Stimulated activated memory B cell treated with anti-CD40 and anti-IgM and Interleukin-4, amounts not matched to agents 10 μg/mL and 1 μg/mL and 100 μg/mL, for 72 hours (primary cell): ENCODE measurements around the gene DMXL1.
"Not testable (repeated sequence)": the region's sequence is repeated elsewhere in the genome, so short reads cannot be mapped to it uniquely, and the experiment has no call there.

Experiments used
- ATAC-seq: fragments of 150-1000 bp; cut with Tn5 transposase; 2 replicates; pipeline ENCODE4 v1.10.0; 2021
- H3K27ac Mint-ChIP-seq: one replicate; pipeline ENCODE4 v1.8.0; 2022; ENCODE audit warnings: mild to moderate bottlenecking, mixed read lengths
- H3K27me3 Mint-ChIP-seq: one replicate; pipeline ENCODE4 v1.8.0; 2022; ENCODE audit warnings: mixed read lengths
- H3K36me3 Mint-ChIP-seq: one replicate; pipeline ENCODE4 v1.8.0; 2022; ENCODE audit warnings: mixed read lengths
- H3K4me1 Mint-ChIP-seq: one replicate; pipeline ENCODE4 v1.8.0; 2022; ENCODE audit warnings: mixed read lengths
- H3K4me3 Mint-ChIP-seq: one replicate; pipeline ENCODE4 v1.8.0; 2022; ENCODE audit warnings: mild to moderate bottlenecking, moderate library complexity, mixed read lengths
- H3K9me3 Mint-ChIP-seq: one replicate; pipeline ENCODE4 v1.8.0; 2022; ENCODE audit warnings: mixed read lengths

Gene DMXL1

GRCh38 chr5:119078861-119079260, 8.0 kb downstream of the DMXL1 start:
- Mint-ChIP-seq H3K9me3 (no peaks in the 10 kb centered on the region), H3K36me3 (peaks cover 37% of the 10 kb centered on the region), H3K27me3 (no peaks in the 10 kb centered on the region), H3K27ac (peak overlapping the region; percentile 74), H3K4me3 (peak overlapping the region; percentile 2), H3K4me1 (peaks cover 69% of the 10 kb centered on the region)
- ATAC-seq: no peak

GRCh38 chr5:119079318-119079921, 8.5 kb downstream of the DMXL1 start:
- H3K4me1 Mint-ChIP-seq: peaks cover 68% of the 10 kb centered on the region
- no peaks in the 10 kb centered on the region for H3K9me3 Mint-ChIP-seq
- peak overlapping the region; percentile 74 for H3K27ac Mint-ChIP-seq
- ATAC-seq: peak; percentile 58
- H3K36me3 Mint-ChIP-seq: peaks cover 32% of the 10 kb centered on the region
- no peaks in the 10 kb centered on the region for H3K27me3 Mint-ChIP-seq
- H3K4me3 Mint-ChIP-seq: peak overlapping the region; percentile 2

GRCh38 chr5:119080936-119081335, 10.0 kb downstream of the DMXL1 start:
- Mint-ChIP-seq H3K4me1 (peaks cover 72% of the 10 kb centered on the region), H3K9me3 (peaks cover 2% of the 10 kb centered on the region), H3K36me3 (peaks cover 41% of the 10 kb centered on the region), H3K27me3 (no peaks in the 10 kb centered on the region), H3K27ac (peak overlapping the region; percentile 74), H3K4me3 (no peak overlapping the region)
- ATAC-seq: no peak

GRCh38 chr5:119082691-119083090, 11.8 kb downstream of the DMXL1 start:
- peak overlapping the region; percentile 77 for H3K27ac Mint-ChIP-seq
- ATAC-seq: no peak
- peaks cover 6% of the 10 kb centered on the region for H3K9me3 Mint-ChIP-seq
- H3K27me3 Mint-ChIP-seq: no peaks in the 10 kb centered on the region
- H3K4me1 Mint-ChIP-seq: peaks cover 83% of the 10 kb centered on the region
- H3K4me3 Mint-ChIP-seq: no peak overlapping the region
- peaks cover 51% of the 10 kb centered on the region for H3K36me3 Mint-ChIP-seq

GRCh38 chr5:119083679-119084078, 12.8 kb downstream of the DMXL1 start:
- H3K4me1 Mint-ChIP-seq: peaks cover 87% of the 10 kb centered on the region
- ATAC-seq: peak; percentile 83
- H3K9me3 Mint-ChIP-seq: peaks cover 6% of the 10 kb centered on the region
- no peak overlapping the region for H3K4me3 Mint-ChIP-seq
- H3K36me3 Mint-ChIP-seq: peaks cover 51% of the 10 kb centered on the region
- H3K27ac Mint-ChIP-seq: peak overlapping the region; percentile 77
- H3K27me3 Mint-ChIP-seq: no peaks in the 10 kb centered on the region

- peaks cover 6% of the 10 kb centered on the region for H3K9me3 Mint-ChIP-seq
- no peaks in the 10 kb centered on the region for H3K27me3 Mint-ChIP-seq
- no peak overlapping the region for H3K4me3 Mint-ChIP-seq
- peaks cover 57% of the 10 kb centered on the region for H3K4me1 Mint-ChIP-seq
- H3K36me3 Mint-ChIP-seq: peaks cover 46% of the 10 kb centered on the region
- no peak for ATAC-seq
- H3K27ac Mint-ChIP-seq: no peak overlapping the region
Measured at GRCh38 chr5:119088438-119088837, 17.6 kb downstream of the DMXL1 start.

- Mint-ChIP-seq H3K27ac (no peak overlapping the region), H3K36me3 (peaks cover 48% of the 10 kb centered on the region), H3K4me3 (no peak overlapping the region), H3K9me3 (no peaks in the 10 kb centered on the region), H3K4me1 (peaks cover 35% of the 10 kb centered on the region), H3K27me3 (no peaks in the 10 kb centered on the region)
- ATAC-seq: no peak
Measured at GRCh38 chr5:119095611-119096010, 24.7 kb downstream of the DMXL1 start.

- ATAC-seq: no peak
Measured at GRCh38 chr5:119105971-119106370, 35.1 kb downstream of the DMXL1 start.

GRCh38 chr5:119112151-119112550, 41.3 kb downstream of the DMXL1 start:
- no peak overlapping the region for H3K4me3 Mint-ChIP-seq
- H3K4me1 Mint-ChIP-seq: peaks cover 5% of the 10 kb centered on the region
- ATAC-seq: no peak
- H3K27ac Mint-ChIP-seq: no peak overlapping the region
- peaks cover 61% of the 10 kb centered on the region for H3K36me3 Mint-ChIP-seq
- no peaks in the 10 kb centered on the region for H3K9me3 Mint-ChIP-seq
- H3K27me3 Mint-ChIP-seq: no peaks in the 10 kb centered on the region

More at GRCh38 chr5:119105971-119106370, 35.1 kb downstream of the DMXL1 start:
- no peak overlapping the region for H3K27ac Mint-ChIP-seq
- H3K27me3 Mint-ChIP-seq: no peaks in the 10 kb centered on the region
- peaks cover 15% of the 10 kb centered on the region for H3K4me1 Mint-ChIP-seq
- no peak overlapping the region for H3K4me3 Mint-ChIP-seq
- peaks cover 62% of the 10 kb centered on the region for H3K36me3 Mint-ChIP-seq
- H3K9me3 Mint-ChIP-seq: no peaks in the 10 kb centered on the region

- Mint-ChIP-seq H3K36me3 (peaks cover 58% of the 10 kb centered on the region), H3K27me3 (no peaks in the 10 kb centered on the region), H3K4me1 (peaks cover 11% of the 10 kb centered on the region), H3K4me3 (no peak overlapping the region), H3K9me3 (no peaks in the 10 kb centered on the region), H3K27ac (peak overlapping the region; percentile 65)
- ATAC-seq: no peak
Measured at GRCh38 chr5:119117237-119117636, 46.4 kb downstream of the DMXL1 start.

- Mint-ChIP-seq H3K4me1 (peaks cover 11% of the 10 kb centered on the region), H3K27me3 (no peaks in the 10 kb centered on the region), H3K36me3 (peaks cover 62% of the 10 kb centered on the region), H3K27ac (peak overlapping the region; percentile 65), H3K9me3 (no peaks in the 10 kb centered on the region), H3K4me3 (no peak overlapping the region)
- no peak for ATAC-seq
Measured at GRCh38 chr5:119118000-119118399, 47.1 kb downstream of the DMXL1 start.

- no peaks in the 10 kb centered on the region for H3K9me3 Mint-ChIP-seq
Measured at GRCh38 chr5:119120893-119121292, 50.0 kb downstream of the DMXL1 start.

GRCh38 chr5:119122474-119122873, 51.6 kb downstream of the DMXL1 start:
- H3K27ac Mint-ChIP-seq, H3K9me3 Mint-ChIP-seq, H3K4me3 Mint-ChIP-seq, H3K4me1 Mint-ChIP-seq, H3K27me3 Mint-ChIP-seq, ATAC-seq: not testable (repeated sequence)
- peaks cover 49% of the 10 kb centered on the region for H3K36me3 Mint-ChIP-seq

More at GRCh38 chr5:119120893-119121292, 50.0 kb downstream of the DMXL1 start:
- peaks cover 11% of the 10 kb centered on the region for H3K4me1 Mint-ChIP-seq
- no peak overlapping the region for H3K27ac Mint-ChIP-seq
- H3K27me3 Mint-ChIP-seq: no peaks in the 10 kb centered on the region
- no peak for ATAC-seq
- peaks cover 64% of the 10 kb centered on the region for H3K36me3 Mint-ChIP-seq
- no peak overlapping the region for H3K4me3 Mint-ChIP-seq

GRCh38 chr5:119123280-119123679, 52.4 kb downstream of the DMXL1 start:
- no peaks in the 10 kb centered on the region for H3K27me3 Mint-ChIP-seq
- H3K4me1 Mint-ChIP-seq: no peaks in the 10 kb centered on the region
- H3K27ac Mint-ChIP-seq: no peak overlapping the region
- H3K36me3 Mint-ChIP-seq: peaks cover 44% of the 10 kb centered on the region
- no peak overlapping the region for H3K4me3 Mint-ChIP-seq
- H3K9me3 Mint-ChIP-seq: no peaks in the 10 kb centered on the region
- no peak for ATAC-seq

- H3K4me3 Mint-ChIP-seq: no peak overlapping the region
- H3K36me3 Mint-ChIP-seq: peaks cover 44% of the 10 kb centered on the region
- H3K9me3 Mint-ChIP-seq: no peaks in the 10 kb centered on the region
- H3K27ac Mint-ChIP-seq: no peak overlapping the region
- ATAC-seq: no peak
- H3K4me1 Mint-ChIP-seq: no peaks in the 10 kb centered on the region
- H3K27me3 Mint-ChIP-seq: no peaks in the 10 kb centered on the region
Measured at GRCh38 chr5:119129770-119130169, 58.9 kb downstream of the DMXL1 start.

- no peaks in the 10 kb centered on the region for H3K27me3 Mint-ChIP-seq
Measured at GRCh38 chr5:119131530-119132304, 60.8 kb downstream of the DMXL1 start.

More at GRCh38 chr5:119131530-119132304, 60.8 kb downstream of the DMXL1 start:
- H3K4me1 Mint-ChIP-seq: no peaks in the 10 kb centered on the region
- H3K4me3 Mint-ChIP-seq: no peak overlapping the region
- H3K36me3 Mint-ChIP-seq: peaks cover 63% of the 10 kb centered on the region
- ATAC-seq: no peak
- no peak overlapping the region for H3K27ac Mint-ChIP-seq
- peaks cover 8% of the 10 kb centered on the region for H3K9me3 Mint-ChIP-seq
